ENCODE measurements around the gene MDFIC. TPM values are rescaled to one million over a fixed set of nuclear protein-coding genes. Genes with fewer than 3 reads are reported as not detected.

MDFIC gene
- polyA plus RNA-seq, 1 donor (not counting 4 experiments of a cell fraction or from before 2014, with no cell fraction given): 8.5 TPM

GRCh38 chr7:115047958-115048720 is 126.2 kb downstream of the MDFIC start:
- H3K36me3 ChIP-seq (ENCODE audit: control insufficient read depth in 2 of 2, extremely low read depth in 1 of 2, insufficient read depth in 2 of 2, low read length in 2 of 2): no peaks in the 10 kb centered on the region
- no peaks in the 10 kb centered on the region for H3K4me1 ChIP-seq (ENCODE audit: control insufficient read depth, extremely low read depth, insufficient read depth, low read length)
- no peaks in the 10 kb centered on the region for H3K9me3 ChIP-seq (ENCODE audit: control insufficient read depth, low read depth, low read length)
- no peak overlapping the region for H3K9ac ChIP-seq (ENCODE audit: control insufficient read depth, extremely low read depth, insufficient read depth, low read length)
- no peaks in the 10 kb centered on the region for H4K20me1 ChIP-seq (ENCODE audit: control insufficient read depth, extremely low read depth, insufficient read depth, low read length)
- no peaks in the 10 kb centered on the region for H3K9me1 ChIP-seq (ENCODE audit: control insufficient read depth, extremely low read depth, insufficient read depth, low read length)
- TF ChIP-seq EZH2 (IDR thresholded peaks at IDR 0.05; ENCODE audit: low read length): no peak
- TF ChIP-seq CTCF (optimal IDR thresholded peaks at IDR 0.05 in 1 of 3, IDR thresholded peaks at IDR 0.05 in 1 of 3, conservative IDR thresholded peaks at IDR 0.05 in 1 of 3; ENCODE audit: extremely low read depth in 1 of 3, insufficient read depth in 2 of 3, low read length in 3 of 3): no peak
- no peak for DNase-seq (ENCODE audit: low read depth, low spot score)
- no peak overlapping the region for H2AFZ ChIP-seq (ENCODE audit: control insufficient read depth, low read length)
- no peaks in the 10 kb centered on the region for H3K27me3 ChIP-seq (ENCODE audit: control insufficient read depth, extremely low read depth, insufficient read depth, low read length)
- dilution Hi-C loops (cut with MboI; ENCODE audit: extremely low pct_ligation_motif_present, low sequenced_read_pairs): no loop called here
- no peak overlapping the region for H3K27ac ChIP-seq (ENCODE audit: control insufficient read depth, insufficient read depth, low read length)
- H3K4me2 ChIP-seq (ENCODE audit: control insufficient read depth, extremely low read depth, insufficient read depth, low read depth, low read length): no peak overlapping the region
- no peak overlapping the region for H3K4me3 ChIP-seq (ENCODE audit: control insufficient read depth in 2 of 3, extremely low read depth in 1 of 3, insufficient read depth in 2 of 3, low read depth in 1 of 3, low read length in 3 of 3)
- no peaks in the 10 kb centered on the region for H3K79me2 ChIP-seq (ENCODE audit: control insufficient read depth, insufficient read depth, low read length)
- FAIRE-seq: no peak

- H3K27me3 ChIP-seq (ENCODE audit: control insufficient read depth, extremely low read depth, insufficient read depth, low read length): no peaks in the 10 kb centered on the region
- no peaks in the 10 kb centered on the region for H3K9me1 ChIP-seq (ENCODE audit: control insufficient read depth, extremely low read depth, insufficient read depth, low read length)
- H3K4me2 ChIP-seq (ENCODE audit: control insufficient read depth, extremely low read depth, insufficient read depth, low read depth, low read length): no peak overlapping the region
- FAIRE-seq (no peak), DNase-seq (ENCODE audit: low read depth, low spot score) (no peak)
- H3K36me3 ChIP-seq (ENCODE audit: control insufficient read depth in 2 of 2, extremely low read depth in 1 of 2, insufficient read depth in 2 of 2, low read length in 2 of 2): no peaks in the 10 kb centered on the region
- no peak overlapping the region for H3K4me3 ChIP-seq (ENCODE audit: control insufficient read depth in 2 of 3, extremely low read depth in 1 of 3, insufficient read depth in 2 of 3, low read depth in 1 of 3, low read length in 3 of 3)
- no peak overlapping the region for H3K9ac ChIP-seq (ENCODE audit: control insufficient read depth, extremely low read depth, insufficient read depth, low read length)
- no peaks in the 10 kb centered on the region for H3K79me2 ChIP-seq (ENCODE audit: control insufficient read depth, insufficient read depth, low read length)
- no peak overlapping the region for H3K27ac ChIP-seq (ENCODE audit: control insufficient read depth, insufficient read depth, low read length)
- TF ChIP-seq CTCF (optimal IDR thresholded peaks at IDR 0.05 in 1 of 3, IDR thresholded peaks at IDR 0.05 in 1 of 3, conservative IDR thresholded peaks at IDR 0.05 in 1 of 3; ENCODE audit: extremely low read depth in 1 of 3, insufficient read depth in 2 of 3, low read length in 3 of 3): no peak
- TF ChIP-seq EZH2 (IDR thresholded peaks at IDR 0.05; ENCODE audit: low read length): no peak
- no peaks in the 10 kb centered on the region for H3K9me3 ChIP-seq (ENCODE audit: control insufficient read depth, low read depth, low read length)
- no peaks in the 10 kb centered on the region for H4K20me1 ChIP-seq (ENCODE audit: control insufficient read depth, extremely low read depth, insufficient read depth, low read length)
- H2AFZ ChIP-seq (ENCODE audit: control insufficient read depth, low read length): no peak overlapping the region
- dilution Hi-C loops (cut with MboI; ENCODE audit: extremely low pct_ligation_motif_present, low sequenced_read_pairs): no loop called here
- H3K4me1 ChIP-seq (ENCODE audit: control insufficient read depth, extremely low read depth, insufficient read depth, low read length): no peaks in the 10 kb centered on the region
Observed at GRCh38 chr7:115052706-115053105, 130.8 kb downstream of the MDFIC start.

Measured in keratinocyte (primary cell).